ENCODE data around the gene CETN3. TPM values are rescaled to one million over a fixed set of nuclear protein-coding genes. Genes with fewer than 3 reads are reported as not detected.
"Not testable (repeated sequence)": the region's sequence is repeated elsewhere in the genome, so short reads cannot be mapped to it uniquely, and the experiment has no call there.

CETN3 gene
- polyA plus RNA-seq, 3 donors = 0.59 to 9.0 (median 7.7) TPM

DNA sequence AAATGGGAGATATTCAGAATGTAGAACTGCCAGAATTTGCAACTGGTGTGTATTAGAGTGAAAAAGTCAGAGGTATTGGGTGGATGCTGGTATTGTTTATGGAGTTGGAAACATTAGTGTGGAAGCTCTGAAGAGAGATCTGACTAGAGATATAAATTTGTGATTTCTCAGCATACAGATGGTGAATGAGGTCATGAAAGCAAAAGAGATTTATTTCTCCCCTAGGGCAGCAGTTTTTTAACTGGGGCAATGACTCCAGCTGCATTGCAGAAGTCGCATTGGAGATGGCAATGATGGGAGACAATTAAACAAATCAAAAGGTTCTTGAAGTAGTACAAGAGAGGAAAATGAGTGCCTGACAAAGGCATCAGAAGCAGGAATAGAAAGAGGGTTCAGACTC lies 64.9 kb downstream of the CETN3 start:
- no peak overlapping the region for H3K4me3 Mint-ChIP-seq
- no peak for DNase-seq
- TF ChIP-seq, protein P1, sequence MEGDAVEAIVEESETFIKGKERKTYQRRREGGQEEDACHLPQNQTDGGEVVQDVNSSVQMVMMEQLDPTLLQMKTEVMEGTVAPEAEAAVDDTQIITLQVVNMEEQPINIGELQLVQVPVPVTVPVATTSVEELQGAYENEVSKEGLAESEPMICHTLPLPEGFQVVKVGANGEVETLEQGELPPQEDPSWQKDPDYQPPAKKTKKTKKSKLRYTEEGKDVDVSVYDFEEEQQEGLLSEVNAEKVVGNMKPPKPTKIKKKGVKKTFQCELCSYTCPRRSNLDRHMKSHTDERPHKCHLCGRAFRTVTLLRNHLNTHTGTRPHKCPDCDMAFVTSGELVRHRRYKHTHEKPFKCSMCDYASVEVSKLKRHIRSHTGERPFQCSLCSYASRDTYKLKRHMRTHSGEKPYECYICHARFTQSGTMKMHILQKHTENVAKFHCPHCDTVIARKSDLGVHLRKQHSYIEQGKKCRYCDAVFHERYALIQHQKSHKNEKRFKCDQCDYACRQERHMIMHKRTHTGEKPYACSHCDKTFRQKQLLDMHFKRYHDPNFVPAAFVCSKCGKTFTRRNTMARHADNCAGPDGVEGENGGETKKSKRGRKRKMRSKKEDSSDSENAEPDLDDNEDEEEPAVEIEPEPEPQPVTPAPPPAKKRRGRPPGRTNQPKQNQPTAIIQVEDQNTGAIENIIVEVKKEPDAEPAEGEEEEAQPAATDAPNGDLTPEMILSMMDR (IDR thresholded peaks at IDR 0.05) = no peak

DNA sequence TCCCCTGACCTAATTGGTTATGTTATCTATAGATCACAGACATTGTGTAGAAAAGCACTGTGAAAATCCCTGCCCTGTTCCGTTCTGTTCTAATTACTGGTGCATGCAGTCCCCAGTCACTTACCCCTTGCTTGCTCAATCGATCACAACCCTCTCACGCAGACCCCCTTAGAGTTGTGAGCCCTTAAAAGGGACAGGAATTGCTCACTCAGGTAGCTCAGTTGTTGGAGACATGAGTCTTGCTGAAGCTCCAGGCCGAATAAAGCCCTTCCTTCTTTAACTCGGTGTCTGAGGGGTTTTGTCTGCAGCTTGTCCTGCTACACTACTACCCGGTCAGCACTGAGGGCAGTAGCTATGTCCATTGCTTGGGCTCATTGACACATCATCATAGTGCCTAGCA lies 65.8 kb downstream of the CETN3 start:
- H3K27me3 Mint-ChIP-seq (ENCODE audit: low read depth in 3 of 3); H4K20me1 ChIP-seq (ENCODE audit: insufficient read depth, low read length); H3K9ac ChIP-seq (ENCODE audit: insufficient read depth, low read length, poor library complexity, severe bottlenecking); H3K79me2 ChIP-seq (ENCODE audit: insufficient read depth, low read length); H3K27me3 ChIP-seq (ENCODE audit: control insufficient read depth in 2 of 2, insufficient read depth in 2 of 2, low read length in 2 of 2); H3K36me3 ChIP-seq (replicated peaks in 1 of 2; ENCODE audit: control insufficient read depth in 1 of 2, insufficient read depth in 2 of 2, low read length in 2 of 2); H3K4me1 Mint-ChIP-seq; H3K9me3 ChIP-seq (replicated peaks in 1 of 2; ENCODE audit: control insufficient read depth in 1 of 2, insufficient read depth in 1 of 2, low read length in 2 of 2); DNase-seq; H2AFZ ChIP-seq (ENCODE audit: insufficient read depth, low read depth, low read length, poor library complexity, severe bottlenecking); H3K4me1 ChIP-seq (ENCODE audit: control insufficient read depth in 1 of 2, insufficient read depth in 2 of 2, low read length in 2 of 2); H3K4me2 ChIP-seq (replicated peaks; ENCODE audit: extremely low read depth, low read length, poor library complexity, severe bottlenecking); H3K4me3 ChIP-seq (replicated peaks in 1 of 3; ENCODE audit: low read depth in 2 of 3, low read length in 3 of 3); H3K36me3 Mint-ChIP-seq; H3K4me3 Mint-ChIP-seq; H3K27ac Mint-ChIP-seq; H3K9me3 Mint-ChIP-seq; intact Hi-C loops (cut with micrococcal nuclease); H3K27ac ChIP-seq (ENCODE audit: low read depth in 1 of 2, low read length in 2 of 2): not testable (repeated sequence)
- WGBS (ENCODE audit: insufficient coverage) = 83% methylated on average over 1 of the region's 6 CpGs

More for the DNA sequence above, 64.9 kb downstream of the CETN3 start:
- Mint-ChIP-seq H3K27ac (no peak overlapping the region), H3K36me3 (no peaks in the 10 kb centered on the region), H3K27me3 (ENCODE audit: low read depth in 3 of 3) (peaks cover 0 to 2% (median 1%) of the 10 kb centered on the region in 3 donors), H3K9me3 (peaks cover 0 to 4% (median 2%) of the 10 kb centered on the region in 7 donors), H3K4me1 (no peaks in the 10 kb centered on the region)
- Histone ChIP-seq H3K79me2 (ENCODE audit: insufficient read depth, low read length) (no peaks in the 10 kb centered on the region), H3K4me1 (ENCODE audit: control insufficient read depth in 1 of 2, insufficient read depth in 2 of 2, low read length in 2 of 2) (no peaks in the 10 kb centered on the region), H3K9me3 (replicated peaks in 1 of 2; ENCODE audit: control insufficient read depth in 1 of 2, insufficient read depth in 1 of 2, low read length in 2 of 2) (no peaks in the 10 kb centered on the region), H3K27me3 (ENCODE audit: control insufficient read depth in 2 of 2, insufficient read depth in 2 of 2, low read length in 2 of 2) (no peaks in the 10 kb centered on the region), H2AFZ (ENCODE audit: insufficient read depth, low read depth, low read length, poor library complexity, severe bottlenecking) (no peak overlapping the region), H3K36me3 (replicated peaks in 1 of 2; ENCODE audit: control insufficient read depth in 1 of 2, insufficient read depth in 2 of 2, low read length in 2 of 2) (no peaks in the 10 kb centered on the region), H3K27ac (ENCODE audit: low read depth in 1 of 2, low read length in 2 of 2) (no peak overlapping the region), H3K4me2 (replicated peaks; ENCODE audit: extremely low read depth, low read length, poor library complexity, severe bottlenecking) (no peak overlapping the region), H3K4me3 (replicated peaks in 1 of 3; ENCODE audit: low read depth in 2 of 3, low read length in 3 of 3) (no peak overlapping the region), H4K20me1 (ENCODE audit: insufficient read depth, low read length) (no peaks in the 10 kb centered on the region), H3K9ac (ENCODE audit: insufficient read depth, low read length, poor library complexity, severe bottlenecking) (no peak overlapping the region)
- intact Hi-C loops (cut with micrococcal nuclease) = no loop called here
- WGBS (ENCODE audit: insufficient coverage) = 67% methylated on average over 1 of the region's 1 CpG
